Measurements from ENCODE around the gene SPDYE8. TPM values are rescaled to one million over a fixed set of nuclear protein-coding genes. Genes with fewer than 3 reads are reported as not detected.
"Not testable (repeated sequence)": the region's sequence is repeated elsewhere in the genome, so short reads cannot be mapped to it uniquely, and the experiment has no call there.

The SPDYE8 gene
- not detected for total RNA-seq
- long read RNA-seq, donor 1, partial matches to known transcripts = 0 of 2 reads
- long read RNA-seq, donor 1, other reads (novel, unspliced or antisense) = 2 of 2 reads
- long read RNA-seq, donor 2 = 0 reads

- DNase-seq (ENCODE audit: low spot score); intact Hi-C loops (cut with DNase I): not testable (repeated sequence)
Observed at GRCh38 chr7:73029666-73030065, at the start of gene SPDYE8. TSS of gene SPDYE8 (minus strand) at chr7:73029766. CDS start at chr7:73027966, 1,800 bp downstream.

- intact Hi-C loops (cut with DNase I); DNase-seq (ENCODE audit: low spot score): not testable (repeated sequence)
Observed at GRCh38 chr7:73057811-73058210, 28.2 kb upstream of the SPDYE8 start, which contains the start of gene SPDYE11. TSS of gene SPDYE11 (minus strand) at chr7:73057911. CDS start at chr7:73056111, 1,800 bp downstream.

- intact Hi-C loops (cut with DNase I) = not testable (repeated sequence)
- peak; percentile 44 for DNase-seq (ENCODE audit: low spot score)
Observed at GRCh38 chr7:73006491-73006890, 23.1 kb downstream of the SPDYE8 start.

- intact Hi-C loops (cut with DNase I) = not testable (repeated sequence)
- DNase-seq (ENCODE audit: low spot score) = peak; percentile 94
Observed at GRCh38 chr7:73005693-73006447, 23.7 kb downstream of the SPDYE8 start.

- peak; percentile 86 for DNase-seq (ENCODE audit: low spot score)
- intact Hi-C loops (cut with DNase I) = not testable (repeated sequence)
Observed at GRCh38 chr7:73005356-73005692, 24.2 kb downstream of the SPDYE8 start.

GRCh38 chr7:72997887-72998468 lies 31.6 kb downstream of the SPDYE8 start:
- DNase-seq (ENCODE audit: low spot score); intact Hi-C loops (cut with DNase I): not testable (repeated sequence)

- DNase-seq (ENCODE audit: low spot score); intact Hi-C loops (cut with DNase I): not testable (repeated sequence)
Observed at GRCh38 chr7:72997447-72997846, 32.1 kb downstream of the SPDYE8 start.

GRCh38 chr7:72995484-72995883 lies 34.1 kb downstream of the SPDYE8 start:
- DNase-seq (ENCODE audit: low spot score); intact Hi-C loops (cut with DNase I): not testable (repeated sequence)

GRCh38 chr7:72990146-72990913 lies 39.2 kb downstream of the SPDYE8 start:
- intact Hi-C loops (cut with DNase I) = not testable (repeated sequence)

GRCh38 chr7:72982084-72982483 lies 47.5 kb downstream of the SPDYE8 start:
- DNase-seq (ENCODE audit: low spot score); intact Hi-C loops (cut with DNase I): not testable (repeated sequence)

More at GRCh38 chr7:72990146-72990913, 39.2 kb downstream of the SPDYE8 start:
- DNase-seq (ENCODE audit: low spot score) = peak; percentile 49

GRCh38 chr7:72980382-72980781 lies 49.2 kb downstream of the SPDYE8 start:
- DNase-seq (ENCODE audit: low spot score); intact Hi-C loops (cut with DNase I): not testable (repeated sequence)

GRCh38 chr7:72976434-72976833 lies 53.1 kb downstream of the SPDYE8 start:
- intact Hi-C loops (cut with DNase I) = not testable (repeated sequence)

GRCh38 chr7:72975656-72976286 lies 53.8 kb downstream of the SPDYE8 start:
- intact Hi-C loops (cut with DNase I) = not testable (repeated sequence)
- DNase-seq (ENCODE audit: low spot score) = peak; percentile 56

More at GRCh38 chr7:72976434-72976833, 53.1 kb downstream of the SPDYE8 start:
- DNase-seq (ENCODE audit: low spot score) = not testable (repeated sequence)

- intact Hi-C loops (cut with DNase I); DNase-seq (ENCODE audit: low spot score): not testable (repeated sequence)
Observed at GRCh38 chr7:72974781-72975180, 54.8 kb downstream of the SPDYE8 start.

GRCh38 chr7:72971505-72971904 lies 58.1 kb downstream of the SPDYE8 start:
- intact Hi-C loops (cut with DNase I); DNase-seq (ENCODE audit: low spot score): not testable (repeated sequence)

Measured in posterior vena cava (tissue), 2 donors.